H1 (cell line): ENCODE measurements around the gene MCC. TPM values are rescaled to one million over a fixed set of nuclear protein-coding genes. Genes with fewer than 3 reads are reported as not detected.

Source experiments
- CTCF ChIA-PET: fragments of 300-600 bp; sonication (Branson Sonifier 250); formaldehyde crosslinking; loops from one replicate; lab custom pipeline; 2021; ENCODE audit not compliant: partially characterized antibody; lab: Charles Lee
- POLR2A ChIA-PET: fragments of 300-600 bp; sonication (Branson Sonifier 250); formaldehyde crosslinking; loops from one replicate; lab custom pipeline; 2021; ENCODE audit warnings: inconsistent platforms; ENCODE audit not compliant: partially characterized antibody; lab: Charles Lee
- DNase-seq, 2 experiments: peaks; one replicate each; pipeline versions ENCODE4 v3.0.0 to v3.0.0-alpha.2; 2010 to 2022; ENCODE audit warnings: low spot score in 2 of 2, low read depth in 1 of 2, mixed read lengths in 1 of 2
- FAIRE-seq: peaks from 2 replicates; lab custom pipeline; 2011; peaks lifted over from hg19 to GRCh38; lab: Jason Lieb, UNC
- H2AFZ ChIP-seq: 2 replicates; pipeline ENCODE4 v1.8.1; 2012; ENCODE audit warnings: low read length, inconsistent platforms
- H2AK5ac ChIP-seq: 2 replicates; pipeline ENCODE4 v1.6.1; 2013; ENCODE audit warnings: low read depth, low read length
- H2BK120ac ChIP-seq: replicated peaks from 2 replicates; pipeline ENCODE3; 2013; ENCODE audit warnings: low read depth, low read length, inconsistent platforms
- H2BK12ac ChIP-seq: 2 replicates; pipeline ENCODE4 v1.6.1; 2013; ENCODE audit warnings: low read depth, low read length
- H2BK15ac ChIP-seq: 2 replicates; pipeline ENCODE4 v1.6.1; 2013; ENCODE audit warnings: low read length
- H2BK20ac ChIP-seq: 2 replicates; pipeline ENCODE4 v1.6.1; 2013; ENCODE audit warnings: low read length
- H2BK5ac ChIP-seq: 2 replicates; pipeline ENCODE4 v1.6.1; 2013; ENCODE audit warnings: low read depth, low read length
- H3K14ac ChIP-seq: 2 replicates; pipeline ENCODE4 v1.6.1; 2013; ENCODE audit warnings: inconsistent platforms; ENCODE audit not compliant: insufficient read length
- H3K18ac ChIP-seq: 2 replicates; pipeline ENCODE4 v1.6.1; 2013; ENCODE audit warnings: low read length; ENCODE audit errors: extremely low read depth
- H3K23ac ChIP-seq: 2 replicates; pipeline ENCODE4 v1.6.1; 2013; ENCODE audit warnings: inconsistent platforms; ENCODE audit not compliant: insufficient read length
- H3K23me2 ChIP-seq: 2 replicates; pipeline ENCODE4 v1.6.1; 2013; ENCODE audit warnings: low read depth, low read length
- H3K27ac ChIP-seq: 2 replicates; pipeline ENCODE4 v1.6.1; 2011; ENCODE audit warnings: low read depth, low read length, inconsistent platforms
- H3K27me3 ChIP-seq, 4 experiments: replicated peaks in 1 of 4; 1 replicate in 1 of 4; 2 replicates in 3 of 4; pipeline versions ENCODE4 v1.6.1 to v1.8.1; 2011 to 2013; ENCODE audit warnings: low read length in 3 of 4, mild to moderate bottlenecking in 3 of 4, inconsistent platforms in 2 of 4, mixed read lengths in 2 of 4, moderate library complexity in 1 of 4; ENCODE audit not compliant: control insufficient read depth in 3 of 4, insufficient read depth in 3 of 4; ENCODE audit errors: extremely low read depth in 1 of 4
- H3K36me3 ChIP-seq, 4 experiments: 2 replicates each; pipeline versions ENCODE4 v1.6.1 to v1.8.1; 2011 to 2013; ENCODE audit warnings: mild to moderate bottlenecking in 4 of 4, low read length in 3 of 4, moderate library complexity in 2 of 4, control low read depth in 1 of 4, inconsistent platforms in 1 of 4; ENCODE audit not compliant: insufficient read depth in 4 of 4, control insufficient read depth in 2 of 4
- H3K4ac ChIP-seq: replicated peaks from 2 replicates; pipeline ENCODE3; 2013; ENCODE audit warnings: low read length, low read depth, mixed read lengths, inconsistent platforms; ENCODE audit not compliant: insufficient read length
- H3K4me1 ChIP-seq, 4 experiments: replicated peaks in 1 of 4; 1 replicate in 1 of 4; 2 replicates in 3 of 4; pipeline versions ENCODE4 v1.6.1 to v1.8.1; 2011 to 2013; ENCODE audit warnings: low read length in 3 of 4, inconsistent platforms in 2 of 4, mixed read lengths in 1 of 4; ENCODE audit not compliant: insufficient read depth in 4 of 4, control insufficient read depth in 3 of 4
- H3K4me2 ChIP-seq, 2 experiments: 2 replicates each; pipeline versions ENCODE4 v1.6.1 to v1.8.1; 2011 to 2013; ENCODE audit warnings: low read depth in 2 of 2, low read length in 2 of 2, control low read depth in 1 of 2, inconsistent platforms in 1 of 2, mild to moderate bottlenecking in 1 of 2; ENCODE audit not compliant: insufficient read depth in 1 of 2
- H3K4me3 ChIP-seq, 4 experiments: fragments of 200-600, 300-600 bp in 1 of 4; sonication (generic), shearing (Covaris generic), sonication (Bioruptor Twin) in 1 of 4; 2 replicates each; pipeline versions ENCODE4 v1.5.1 to v1.8.1; 2011 to 2016; ENCODE audit warnings: low read length in 4 of 4, low read depth in 3 of 4, control low read depth in 2 of 4, inconsistent platforms in 2 of 4, mild to moderate bottlenecking in 2 of 4, mixed read lengths in 1 of 4, moderate library complexity in 1 of 4; ENCODE audit not compliant: insufficient read depth in 2 of 4; ENCODE audit errors: extremely low read depth in 1 of 4
- H3K56ac ChIP-seq: replicated peaks from 2 replicates; pipeline ENCODE3; 2013; ENCODE audit warnings: low read depth, mild to moderate bottlenecking, mixed read lengths, low read length, inconsistent platforms; ENCODE audit not compliant: insufficient read length
- H3K79me1 ChIP-seq: 2 replicates; pipeline ENCODE4 v1.6.1; 2013; ENCODE audit warnings: low read depth, low read length, control low read depth
- H3K79me2 ChIP-seq, 2 experiments: 2 replicates each; pipeline versions ENCODE4 v1.6.1 to v1.8.1; 2012 to 2013; ENCODE audit warnings: low read length in 2 of 2, mild to moderate bottlenecking in 2 of 2, inconsistent platforms in 1 of 2; ENCODE audit not compliant: insufficient read depth in 2 of 2, control insufficient read depth in 1 of 2
- H3K9ac ChIP-seq, 4 experiments: replicated peaks in 1 of 4; 1 replicate in 1 of 4; 2 replicates in 3 of 4; pipeline versions ENCODE4 v1.6.1 to v1.8.1; 2011 to 2013; ENCODE audit warnings: low read depth in 3 of 4, low read length in 3 of 4, control low read depth in 2 of 4, mild to moderate bottlenecking in 2 of 4, moderate library complexity in 2 of 4, inconsistent platforms in 1 of 4; ENCODE audit errors: extremely low read depth in 1 of 4
- H3K9me3 ChIP-seq, 2 experiments: 2 replicates each; pipeline versions ENCODE4 v1.6.1 to v1.8.1; 2012 to 2013; ENCODE audit warnings: mild to moderate bottlenecking in 2 of 2, moderate library complexity in 2 of 2, control low read depth in 1 of 2, inconsistent platforms in 1 of 2, low read depth in 1 of 2, low read length in 1 of 2, mixed read lengths in 1 of 2; ENCODE audit not compliant: insufficient read depth in 2 of 2
- H4K20me1 ChIP-seq, 2 experiments: replicated peaks in 1 of 2; 2 replicates each; pipeline versions ENCODE3 to v1.8.1; 2011 to 2013; ENCODE audit warnings: inconsistent platforms in 2 of 2, low read length in 2 of 2, mild to moderate bottlenecking in 1 of 2; ENCODE audit not compliant: insufficient read depth in 2 of 2, control insufficient read depth in 1 of 2
- H4K5ac ChIP-seq: 2 replicates; pipeline ENCODE4 v1.6.1; 2013; ENCODE audit warnings: low read length, low read depth, mixed read lengths, inconsistent platforms; ENCODE audit not compliant: insufficient read length
- H4K8ac ChIP-seq: 2 replicates; pipeline ENCODE4 v1.8.0; 2013; ENCODE audit warnings: mild to moderate bottlenecking, moderate library complexity, low read length, inconsistent platforms; ENCODE audit not compliant: insufficient read depth; ENCODE audit errors: extremely low read depth
- H4K91ac ChIP-seq: replicated peaks from 2 replicates; pipeline ENCODE3; 2013; ENCODE audit warnings: low read length, mixed read lengths, inconsistent platforms; ENCODE audit not compliant: insufficient read length
- ASH2L ChIP-seq: fragments of 200-600, 300-600 bp; sonication (generic); IDR thresholded peaks from one replicate; pipeline ENCODE4 v1.7.1; 2017; ENCODE audit warnings: low read length
- BACH1 ChIP-seq: IDR thresholded peaks from 2 replicates; pipeline ENCODE4 v1.6.1; 2012; ENCODE audit warnings: low read length, improper control_type of control experiment
- CREB1 ChIP-seq: IDR thresholded peaks from 2 replicates; pipeline ENCODE4 v1.6.1; 2012; ENCODE audit warnings: inconsistent platforms
- EGR1 ChIP-seq: IDR thresholded peaks from 2 replicates; pipeline ENCODE4 v1.6.1; 2011; ENCODE audit warnings: low read depth, low read length, borderline replicate concordance
- EZH2 ChIP-seq: fragments of 200-600 bp; sonication (generic); IDR thresholded peaks from 2 replicates; pipeline ENCODE4 v1.7.1; 2012; ENCODE audit warnings: low read depth, mild to moderate bottlenecking, moderate library complexity, low read length, inconsistent platforms; ENCODE audit not compliant: severe bottlenecking
- HDAC2 ChIP-seq, 2 experiments: fragments of 300-600 bp in 1 of 2; sonication (generic) in 1 of 2; IDR thresholded peaks; 2 replicates each; pipeline ENCODE4 v1.6.1; 2011 to 2012; ENCODE audit warnings: low read depth in 2 of 2, low read length in 2 of 2, mild to moderate bottlenecking in 2 of 2, moderate library complexity in 2 of 2, borderline replicate concordance in 1 of 2, inconsistent platforms in 1 of 2
- NANOG ChIP-seq: IDR thresholded peaks from 2 replicates; pipeline ENCODE4 v1.6.1; 2011; ENCODE audit warnings: low read length, low read depth, mild to moderate bottlenecking, inconsistent platforms; ENCODE audit not compliant: insufficient read depth, poor library complexity, severe bottlenecking
- RXRA ChIP-seq: IDR thresholded peaks from 2 replicates; pipeline ENCODE4 v1.6.1; 2011; ENCODE audit warnings: low read depth, mild to moderate bottlenecking, low read length, moderate library complexity; ENCODE audit not compliant: insufficient read depth
- SIX5 ChIP-seq: IDR thresholded peaks from 2 replicates; pipeline ENCODE4 v1.6.1; 2011; ENCODE audit warnings: mild to moderate bottlenecking, low read depth, low read length
- SP1 ChIP-seq: IDR thresholded peaks from 2 replicates; pipeline ENCODE4 v1.6.1; 2011; ENCODE audit warnings: low read depth, low read length
- SUZ12 ChIP-seq: fragments of 200-600 bp; sonication (generic); IDR thresholded peaks from 2 replicates; pipeline ENCODE4 v1.6.1; 2012; ENCODE audit warnings: mild to moderate bottlenecking, inconsistent platforms, low read length, moderate library complexity, mixed read lengths
- ZNF274 ChIP-seq: IDR thresholded peaks from 2 replicates; pipeline ENCODE4 v1.7.0; 2012; ENCODE audit warnings: low read length, borderline replicate concordance; ENCODE audit errors: extremely low read depth
- WGBS, 2 experiments: shearing (Covaris generic) in 1 of 2; methylation state at CpG; one replicate each; pipeline versions ENCODE4 v1.1.6 to v1.1.7; 2013 to 2015; ENCODE audit warnings: low lambda C conversion rate in 2 of 2, mixed read lengths in 2 of 2, inconsistent platforms in 1 of 2, low coverage in 1 of 2, missing lambda C conversion rate in 1 of 2; ENCODE audit not compliant: insufficient replicate concordance in 2 of 2, insufficient coverage in 1 of 2, insufficient read length in 1 of 2; ENCODE audit errors: extremely low coverage in 1 of 2, missing lambda C conversion rate in 1 of 2; 5-methylcytosine and 5-hydroxymethylcytosine counted together
- polyA plus RNA-seq, 7 experiments: library from polyadenylated mRNA; depleted of rRNA in 3 of 7; stranded (reverse) in 5 of 7; unstranded in 2 of 7; fragments of >200 nt in 5 of 7; fragments of 200-250 nt in 2 of 7; gene quantifications; 1 replicate in 5 of 7; 2 replicates in 1 of 7; 4 replicates in 1 of 7; pipeline versions ENCODE4 v1.2.1 to v1.2.3, GENCODE V29; 2011 to 2013; ENCODE audit warnings: missing spikeins in 2 of 7, mixed read lengths in 2 of 7
- total RNA-seq: library from RNA; stranded (reverse); fragmentation: NEBNext Ultra II Directional; extraction: Animal tissue kit (Norgen Biotek cat#: 25700); gene quantifications from 2 replicates; pipeline ENCODE4 v1.2.1, GENCODE V29; 2021
- TF ChIP-seq, protein P1 (sequence below): IDR thresholded peaks from 2 replicates; pipeline ENCODE4 v1.6.1; 2011; ENCODE audit warnings: low read length, improper control_type of control experiment

MCC gene
- total and polyA plus RNA-seq, 2 of the 8 experiments (the other 6 are each of a cell fraction or from before 2014, with no cell fraction given) = 2.6 to 18.3 TPM

DNA sequence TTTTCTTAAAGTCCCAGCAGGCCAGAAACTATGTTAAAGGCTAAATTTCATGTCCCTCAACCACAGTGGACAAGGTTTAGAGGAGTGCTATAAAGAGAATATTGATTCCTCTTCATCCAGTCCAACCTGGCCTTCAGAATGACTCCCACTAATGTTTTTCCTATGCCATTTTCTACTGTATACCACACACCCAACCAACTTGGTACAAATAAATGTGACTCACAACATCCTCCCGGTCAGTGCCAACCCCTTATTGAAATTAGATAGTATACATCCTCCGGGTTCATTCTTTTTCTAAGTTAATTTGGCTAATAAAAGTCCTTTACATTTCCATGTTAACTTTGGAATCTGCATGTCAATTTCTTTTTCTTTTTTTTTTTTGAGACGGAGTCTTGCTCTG lies 268.6 kb downstream of the MCC start:
- no peak overlapping the region for H3K27ac ChIP-seq
- no peaks in the 10 kb centered on the region for H3K9me3 ChIP-seq
- no peaks in the 10 kb centered on the region for H3K79me1 ChIP-seq
- H3K4me1 ChIP-seq = peaks cover 5 to 24% (median 22%) of the 10 kb centered on the region in 4 experiments
- H4K20me1 ChIP-seq = no peaks in the 10 kb centered on the region
- no peak overlapping the region for H4K5ac ChIP-seq
- CTCF ChIA-PET = no interaction called here
- H2AFZ ChIP-seq = no peak overlapping the region
- no peak for DNase-seq
- H3K4ac ChIP-seq = no peak overlapping the region
- H3K23me2 ChIP-seq = no peaks in the 10 kb centered on the region
- no peak for FAIRE-seq
- no peak overlapping the region for H4K8ac ChIP-seq
- no peak overlapping the region for H3K23ac ChIP-seq
- H3K9ac ChIP-seq = no peak overlapping the region
- no peak overlapping the region for H3K18ac ChIP-seq
- H2BK120ac ChIP-seq = no peak overlapping the region
- H3K14ac ChIP-seq = no peak overlapping the region
- H3K56ac ChIP-seq = no peak overlapping the region
- H2BK12ac ChIP-seq = no peak overlapping the region
- H3K27me3 ChIP-seq = no peaks in the 10 kb centered on the region
- POLR2A ChIA-PET = no interaction called here
- WGBS, 2 experiments = 89% methylated on average over 2 of the region's 3 CpGs; no CpG with 5 or more reads in 1 of the 2 experiments
- H4K91ac ChIP-seq = no peak overlapping the region
- H3K4me3 ChIP-seq = no peak overlapping the region
- no peak overlapping the region for H2BK15ac ChIP-seq
- no peak overlapping the region for H2BK20ac ChIP-seq
- no peaks in the 10 kb centered on the region for H3K36me3 ChIP-seq
- no peak overlapping the region for H2AK5ac ChIP-seq
- 0 out of 4 replicates have a peak, but pooled peaks cover 0 to 6% of the 10 kb centered on the region in 2 experiments for H3K79me2 ChIP-seq
- H2BK5ac ChIP-seq = no peak overlapping the region
- no peak overlapping the region for H3K4me2 ChIP-seq
- TF ChIP-seq BACH1 (no peak), RXRA (no peak), EGR1 (no peak), EZH2 (no peak), SP1 (no peak), SUZ12 (no peak), CREB1 (no peak), ZNF274 (no peak), HDAC2 (IDR thresholded peaks at IDR 0.05; ENCODE audit: borderline replicate concordance in 1 of 2, low read depth in 2 of 2, low read length in 2 of 2) (no peak), SIX5 (no peak), ASH2L (no peak), NANOG (no peak)
- TF ChIP-seq, protein P1, sequence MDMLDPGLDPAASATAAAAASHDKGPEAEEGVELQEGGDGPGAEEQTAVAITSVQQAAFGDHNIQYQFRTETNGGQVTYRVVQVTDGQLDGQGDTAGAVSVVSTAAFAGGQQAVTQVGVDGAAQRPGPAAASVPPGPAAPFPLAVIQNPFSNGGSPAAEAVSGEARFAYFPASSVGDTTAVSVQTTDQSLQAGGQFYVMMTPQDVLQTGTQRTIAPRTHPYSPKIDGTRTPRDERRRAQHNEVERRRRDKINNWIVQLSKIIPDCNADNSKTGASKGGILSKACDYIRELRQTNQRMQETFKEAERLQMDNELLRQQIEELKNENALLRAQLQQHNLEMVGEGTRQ = no peak
